Mammary microvascular endothelial cell (primary cell): ENCODE measurements around the gene SLC1A7. TPM values are rescaled to one million over a fixed set of nuclear protein-coding genes. Genes with fewer than 3 reads are reported as not detected.

Experiments used
- total RNA-seq: library from RNA; depleted of rRNA; stranded (reverse); fragments of >200 nt; gene quantifications from 2 replicates; pipeline ENCODE4 v1.2.3, GENCODE V29; 2015

SLC1A7 gene
- not detected in 2 replicates for total RNA-seq

GRCh38 chr1:53142226-53142853 is at the start of gene SLC1A7:
Gene SLC1A7 (minus strand): TSS chr1:53142638. CDS start chr1:53142449, 189 bp downstream.

GRCh38 chr1:53061859-53062707 is 80.4 kb downstream of the SLC1A7 start, which contains the start of gene PODN:
Gene PODN (plus strand): TSS chr1:53062213. CDS start chr1:53069856, 7,643 bp downstream.

Other genes starting within 250 kb of the SLC1A7 start
- 7.4 and 12.5 TPM in 2 replicates for gene ECHDC2, start 220.9 kb downstream of the SLC1A7 start, total RNA-seq
- 103 and 113 TPM in 2 replicates for gene SCP2, start 215.4 kb downstream of the SLC1A7 start, total RNA-seq
- gene PODN, start 80.4 kb downstream of the SLC1A7 start, total RNA-seq = not detected in 2 replicates
- 12.5 and 15.8 TPM in 2 replicates for gene CPT2, start 54.2 kb upstream of the SLC1A7 start, total RNA-seq
- 48.9 and 68.9 TPM in 2 replicates for gene CZIB, start 78.0 kb upstream of the SLC1A7 start, total RNA-seq
- gene MAGOH, start 95.9 kb upstream of the SLC1A7 start, total RNA-seq = 56.6 and 62.5 TPM in 2 replicates
- 22.9 and 25.3 TPM in 2 replicates for gene LRP8, start 185.4 kb upstream of the SLC1A7 start, total RNA-seq